GM19328 (cell line): ENCODE measurements around the gene PIP5K1A.
"Not testable (repeated sequence)": the region's sequence is repeated elsewhere in the genome, so short reads cannot be mapped to it uniquely, and the experiment has no call there.

Source experiments
- ATAC-seq: cut with Tn5 transposase; IDR thresholded peaks from one replicate; pipeline ENCODE4 v1.9.1; 2021; ENCODE audit warnings: mild to moderate bottlenecking, moderate library complexity; ENCODE audit not compliant: unreplicated experiment

The PIP5K1A gene

DNA sequence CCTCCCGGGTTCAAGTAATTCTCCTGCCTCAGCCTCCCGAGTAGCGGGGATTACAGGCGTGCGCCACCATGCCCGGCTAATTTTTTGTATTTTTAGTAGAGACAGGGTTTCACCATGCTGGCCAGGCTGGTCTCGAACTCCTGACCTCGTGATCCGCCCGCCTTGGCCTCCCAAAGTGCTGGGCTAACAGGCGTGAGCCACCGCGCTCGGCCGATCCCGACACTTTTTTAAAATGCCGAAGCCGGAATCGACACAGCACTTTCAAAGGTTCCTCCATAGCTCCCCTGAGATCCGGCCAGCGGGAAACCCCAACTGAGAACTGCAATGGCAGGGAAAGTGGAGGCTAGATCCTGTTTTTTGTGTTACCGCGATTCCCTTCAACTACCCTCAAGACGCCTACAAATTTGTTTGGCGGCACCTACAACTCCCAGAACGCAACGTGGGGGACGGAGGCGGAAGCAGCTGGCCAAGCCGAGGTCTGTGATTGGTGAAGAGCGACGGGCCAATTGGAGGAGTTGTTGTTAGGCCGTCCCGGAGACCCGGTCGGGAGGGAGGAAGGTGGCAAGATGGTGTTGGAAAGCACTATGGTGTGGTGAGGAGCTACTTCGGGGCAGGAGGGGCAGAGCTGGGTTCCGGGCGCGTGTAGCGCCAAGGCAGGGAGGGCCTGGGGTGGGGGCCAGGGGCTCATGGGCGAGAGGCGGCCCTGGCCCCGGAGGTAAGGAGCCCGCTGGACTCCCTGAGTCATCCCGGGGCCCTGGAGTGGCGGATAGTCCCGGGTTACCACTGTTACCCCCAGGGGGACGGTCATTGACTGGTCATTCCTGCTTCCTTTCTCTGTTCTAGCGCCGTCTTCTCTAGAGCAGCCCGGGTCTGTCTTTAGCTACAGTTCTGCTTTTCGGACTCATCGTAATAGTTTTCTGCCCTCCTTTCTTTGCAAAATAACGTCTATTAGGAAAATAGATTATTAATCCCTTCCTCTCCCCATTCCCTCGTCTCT lies 56.2 kb downstream of the PIP5K1A start, which contains the start of gene PSMD4:
PSMD4 (plus strand) TSS at position 518 of the 997 bp plus-strand sequence; CDS start at position 567, 49 bp downstream.
- ATAC-seq = peak; percentile 91

DNA sequence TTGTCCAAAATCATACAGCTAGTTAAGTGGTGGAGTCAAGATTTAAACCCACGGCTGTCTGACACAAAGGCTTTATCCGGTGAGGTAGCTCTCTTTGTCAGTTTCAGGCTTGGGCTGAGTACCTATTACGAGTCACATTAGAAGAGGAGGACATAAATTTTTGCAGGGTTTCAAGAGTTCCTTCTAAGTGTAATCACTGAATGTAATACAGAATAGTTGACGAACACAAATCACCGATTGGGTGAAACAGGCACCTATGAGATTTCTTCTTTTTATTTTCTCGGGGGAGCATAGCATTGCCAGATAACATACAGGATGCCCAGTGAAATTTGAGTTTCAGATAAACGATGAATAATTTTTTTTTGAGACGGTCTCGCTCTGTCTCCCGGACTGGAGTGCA lies 57.0 kb downstream of the PIP5K1A start:
- no peak for ATAC-seq

GRCh38 chr1:151259351-151259750 lies 61.0 kb downstream of the PIP5K1A start:
- no peak for ATAC-seq

- ATAC-seq = no peak
Measured at GRCh38 chr1:151265446-151266236, 67.3 kb downstream of the PIP5K1A start.

DNA sequence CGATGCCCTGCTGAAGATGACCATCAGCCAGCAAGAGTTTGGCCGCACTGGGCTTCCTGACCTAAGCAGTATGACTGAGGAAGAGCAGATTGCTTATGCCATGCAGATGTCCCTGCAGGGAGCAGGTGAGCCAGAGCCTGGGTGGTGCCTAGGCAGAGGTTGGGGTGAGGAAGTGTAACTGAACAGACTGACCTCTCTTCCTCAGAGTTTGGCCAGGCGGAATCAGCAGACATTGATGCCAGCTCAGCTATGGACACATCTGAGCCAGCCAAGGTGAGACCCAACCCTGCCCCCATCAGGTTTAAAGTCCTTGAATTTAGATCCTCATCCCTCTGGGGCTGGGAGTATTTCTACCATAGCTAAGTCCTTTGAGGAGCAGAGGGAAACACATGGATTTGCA lies 68.0 kb downstream of the PIP5K1A start:
- ATAC-seq = no peak

DNA sequence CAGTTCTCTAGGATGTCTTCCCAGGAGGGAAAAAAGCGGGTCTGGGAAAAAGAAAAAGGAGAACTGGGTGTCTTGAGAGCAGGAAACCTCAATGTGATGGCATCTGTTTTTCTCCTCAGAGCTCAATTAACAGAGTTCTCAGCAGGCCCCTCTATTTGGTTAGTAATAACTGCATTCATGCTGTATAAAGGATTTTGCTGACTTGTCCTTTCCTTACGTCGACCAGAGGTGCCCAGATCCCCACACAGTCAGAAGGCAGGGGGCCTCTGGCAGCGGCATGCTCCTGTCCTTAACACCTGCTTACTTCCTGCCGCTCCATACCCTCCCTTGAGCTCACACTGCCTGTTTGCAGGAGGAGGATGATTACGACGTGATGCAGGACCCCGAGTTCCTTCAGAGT lies 68.5 kb downstream of the PIP5K1A start:
- ATAC-seq = no peak

DNA sequence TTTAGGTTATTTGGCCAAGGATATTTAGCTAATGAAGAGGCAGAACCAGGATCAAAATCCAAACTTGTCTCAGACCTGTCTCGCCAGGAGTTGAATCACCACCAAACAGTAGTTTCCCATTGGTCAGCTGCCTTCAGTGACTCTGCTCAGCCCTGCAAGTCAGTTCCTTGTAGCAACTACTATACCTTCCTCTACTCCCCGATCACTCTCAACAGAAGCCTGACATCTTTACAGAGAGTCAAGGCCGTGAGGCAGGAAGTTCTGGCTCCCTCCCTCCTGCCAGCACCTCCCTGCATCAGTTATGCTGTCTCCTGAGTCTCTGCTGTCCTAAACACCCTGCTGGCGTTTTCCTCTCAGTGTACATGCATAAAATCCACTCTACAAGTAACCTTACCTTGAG lies 69.4 kb downstream of the PIP5K1A start:
- no peak for ATAC-seq

GRCh38 chr1:151273924-151274466 lies 75.6 kb downstream of the PIP5K1A start:
- ATAC-seq = no peak

GRCh38 chr1:151275341-151275740 lies 77.0 kb downstream of the PIP5K1A start:
- ATAC-seq = not testable (repeated sequence)

GRCh38 chr1:151277249-151277648 lies 78.9 kb downstream of the PIP5K1A start:
- ATAC-seq = no peak

DNA sequence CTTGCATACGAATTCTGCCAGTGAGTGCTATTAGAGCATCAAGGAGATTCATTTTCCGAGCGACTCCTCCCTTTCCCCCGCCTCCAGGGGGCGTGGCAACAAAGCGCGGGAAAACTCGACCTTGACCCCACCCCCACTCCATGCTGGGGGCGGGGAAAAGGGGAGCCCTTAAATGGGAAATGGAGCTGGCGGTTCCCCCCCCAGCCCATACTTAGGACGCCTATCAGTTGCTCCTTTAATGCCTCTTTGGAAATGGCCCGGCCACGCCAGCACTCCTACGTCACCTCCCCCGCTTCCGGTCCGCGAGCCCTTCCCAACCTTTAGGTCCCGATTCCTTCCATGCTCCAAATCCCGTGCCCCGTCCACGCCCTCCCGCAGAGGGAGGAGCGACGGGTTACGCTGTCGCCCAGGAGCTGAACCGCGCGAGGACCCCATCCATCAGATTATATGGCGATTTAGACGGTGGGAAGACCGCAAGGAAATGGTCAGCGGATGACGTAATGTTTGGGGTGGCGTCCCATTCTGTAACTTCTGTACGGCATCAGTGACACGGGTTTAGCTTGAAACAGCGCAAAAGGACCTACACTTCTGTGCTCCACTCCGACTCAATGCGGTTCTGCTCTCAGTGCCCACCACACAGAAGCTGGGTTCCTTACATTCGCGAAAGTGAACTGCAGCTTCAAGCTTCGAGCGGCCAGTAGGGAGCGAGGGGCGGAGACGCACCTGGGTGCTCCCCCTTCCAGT lies 83.0 kb downstream of the PIP5K1A start:
- peak; percentile 34 for ATAC-seq

- peak; percentile 84 for ATAC-seq
Measured at GRCh38 chr1:151281969-151282882, 83.9 kb downstream of the PIP5K1A start, which contains the start of gene ZNF687. TSS of gene ZNF687 (plus strand) at chr1:151282299. CDS start at chr1:151286292, 3,993 bp downstream.

DNA sequence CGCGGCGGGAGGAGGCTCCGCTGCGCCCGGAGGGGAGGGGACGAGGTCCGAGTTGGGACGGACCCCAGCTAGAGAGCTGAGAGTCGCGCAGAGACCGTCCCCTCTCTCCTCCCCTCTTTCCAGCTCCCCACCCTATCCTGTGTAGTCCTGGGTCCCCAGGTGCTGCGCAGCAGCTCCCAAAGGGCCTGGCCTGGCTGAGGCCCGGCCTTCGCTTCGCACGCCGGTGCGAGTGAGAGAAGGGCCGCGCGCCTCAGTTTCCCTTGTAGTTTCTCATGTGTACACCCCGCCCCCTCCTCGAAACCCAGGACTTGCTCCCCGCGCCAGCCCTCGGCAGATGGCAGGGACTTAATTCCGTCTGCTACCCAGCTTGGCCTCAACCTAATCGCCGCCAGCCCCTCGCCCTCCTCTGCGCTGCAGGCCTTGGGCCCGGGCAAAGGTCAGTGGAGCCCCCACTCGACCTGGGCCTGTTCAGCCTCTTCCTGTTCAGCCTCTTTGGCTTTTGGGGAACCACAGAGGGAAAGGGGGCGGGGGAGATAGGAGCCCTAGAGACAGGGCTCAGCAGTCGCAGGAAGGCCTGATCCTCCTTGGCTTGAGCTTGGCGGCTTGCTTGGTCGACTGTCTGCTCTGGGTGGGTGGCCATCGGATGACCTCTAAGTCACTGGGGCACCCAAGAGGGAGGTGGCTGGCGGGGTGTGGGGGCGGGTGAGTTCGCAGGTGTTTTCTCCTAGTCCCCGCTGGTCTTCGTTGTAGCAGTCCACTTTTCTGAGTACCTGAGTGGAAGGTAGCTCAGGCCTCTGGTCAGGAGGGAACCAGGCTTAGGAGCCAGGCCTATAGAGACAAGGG lies 84.8 kb downstream of the PIP5K1A start:
- ATAC-seq = no peak

- ATAC-seq = no peak
Measured at GRCh38 chr1:151284013-151284577, 85.7 kb downstream of the PIP5K1A start.

DNA sequence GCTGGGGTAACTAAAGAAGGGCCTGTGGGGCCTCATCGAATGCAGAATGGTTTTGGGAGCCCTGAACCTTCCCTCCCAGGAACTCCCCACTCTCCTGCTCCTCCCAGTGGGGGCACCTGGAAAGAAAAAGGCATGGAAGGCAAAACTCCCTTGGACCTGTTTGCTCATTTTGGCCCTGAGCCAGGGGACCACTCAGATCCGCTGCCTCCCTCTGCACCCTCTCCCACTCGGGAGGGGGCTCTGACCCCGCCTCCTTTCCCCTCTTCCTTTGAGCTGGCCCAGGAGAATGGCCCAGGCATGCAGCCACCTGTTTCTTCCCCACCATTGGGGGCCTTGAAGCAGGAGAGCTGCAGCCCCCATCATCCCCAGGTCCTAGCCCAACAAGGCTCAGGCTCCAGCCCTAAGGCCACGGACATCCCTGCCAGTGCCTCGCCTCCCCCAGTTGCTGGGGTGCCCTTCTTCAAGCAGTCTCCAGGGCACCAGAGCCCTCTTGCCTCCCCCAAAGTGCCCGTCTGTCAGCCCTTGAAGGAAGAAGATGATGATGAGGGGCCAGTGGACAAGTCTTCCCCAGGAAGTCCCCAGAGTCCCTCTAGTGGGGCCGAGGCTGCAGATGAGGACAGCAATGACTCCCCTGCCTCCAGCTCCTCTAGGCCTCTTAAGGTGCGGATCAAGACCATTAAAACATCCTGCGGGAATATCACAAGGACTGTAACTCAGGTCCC lies 88.4 kb downstream of the PIP5K1A start:
- no peak for ATAC-seq

DNA sequence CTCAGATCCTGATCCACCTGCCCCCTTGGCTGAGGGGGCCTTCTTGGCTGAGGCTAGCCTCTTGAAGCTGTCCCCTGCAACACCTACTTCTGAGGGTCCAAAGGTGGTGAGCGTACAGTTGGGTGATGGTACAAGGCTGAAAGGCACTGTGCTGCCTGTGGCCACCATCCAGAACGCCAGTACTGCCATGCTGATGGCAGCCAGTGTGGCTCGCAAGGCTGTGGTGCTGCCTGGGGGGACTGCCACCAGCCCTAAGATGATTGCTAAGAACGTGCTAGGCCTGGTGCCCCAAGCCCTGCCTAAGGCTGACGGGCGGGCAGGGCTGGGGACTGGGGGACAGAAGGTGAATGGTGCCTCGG lies 89.0 kb downstream of the PIP5K1A start:
- ATAC-seq = no peak

DNA sequence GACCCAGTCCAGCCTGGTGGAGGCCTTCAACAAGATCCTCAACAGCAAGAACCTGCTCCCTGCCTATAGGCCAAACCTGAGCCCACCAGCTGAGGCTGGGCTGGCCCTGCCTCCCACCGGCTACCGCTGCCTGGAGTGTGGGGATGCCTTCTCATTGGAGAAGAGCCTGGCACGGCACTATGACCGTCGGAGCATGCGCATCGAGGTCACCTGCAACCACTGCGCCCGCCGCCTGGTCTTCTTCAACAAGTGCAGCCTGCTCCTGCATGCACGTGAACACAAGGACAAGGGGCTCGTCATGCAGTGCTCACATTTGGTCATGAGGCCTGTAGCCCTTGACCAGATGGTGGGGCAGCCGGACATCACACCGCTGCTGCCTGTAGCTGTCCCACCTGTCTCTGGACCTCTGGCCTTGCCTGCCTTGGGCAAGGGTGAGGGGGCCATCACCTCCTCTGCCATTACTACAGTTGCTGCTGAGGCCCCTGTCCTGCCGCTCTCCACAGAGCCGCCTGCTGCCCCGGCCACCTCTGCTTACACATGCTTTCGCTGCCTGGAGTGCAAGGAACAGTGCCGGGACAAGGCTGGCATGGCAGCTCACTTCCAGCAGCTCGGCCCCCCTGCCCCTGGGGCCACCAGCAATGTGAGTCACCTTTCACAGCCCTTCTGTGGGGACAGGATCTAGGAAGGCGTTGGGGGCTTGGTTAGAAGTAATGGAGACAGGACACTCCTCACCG lies 89.6 kb downstream of the PIP5K1A start:
- no peak for ATAC-seq
